ENCODE measurements around the gene PKNOX2.

GRCh38 chr11:125356797-125357196 is 192.2 kb downstream of the PKNOX2 start:
- TF ChIP-seq POLR2A (IDR thresholded peaks at IDR 0.05; ENCODE audit: low read depth, low read length): no peak
- TF ChIP-seq TAF1 (IDR thresholded peaks at IDR 0.05; ENCODE audit: borderline replicate concordance, low read depth, low read length): no peak

All from GM12892 (cell line).